Lower leg skin (tissue), 4 donors: ENCODE measurements around the gene HSDL2. TPM values are rescaled to one million over a fixed set of nuclear protein-coding genes. Genes with fewer than 3 reads are reported as not detected.
"Not testable (repeated sequence)": the region's sequence is repeated elsewhere in the genome, so short reads cannot be mapped to it uniquely, and the experiment has no call there.

Experiments
- DNase-seq, 2 donors: peaks; one replicate each; pipeline ENCODE4 v3.0.0-alpha.2; 2019; ENCODE audit warnings: low spot score in 2 of 2
- H3K4me3 ChIP-seq: fragments of 200-600 bp; sonication (generic); 2 replicates; pipeline ENCODE4 v1.5.1; 2017; ENCODE audit warnings: mild to moderate bottlenecking, low read depth; ENCODE audit not compliant: poor library complexity, severe bottlenecking
- CTCF ChIP-seq, 3 donors: fragments of 450-650 bp; IDR thresholded peaks; one replicate each; pipeline ENCODE4 v1.5.1; 2016; ENCODE audit warnings: antibody characterized with exemption in 3 of 3, mild to moderate bottlenecking in 3 of 3, moderate library complexity in 2 of 3
- POLR2A ChIP-seq, 2 donors: fragments of 450-650 bp; IDR thresholded peaks; one replicate each; pipeline ENCODE4 v1.6.1; 2016 to 2017; ENCODE audit warnings: antibody characterized with exemption in 2 of 2, mild to moderate bottlenecking in 1 of 2, moderate library complexity in 1 of 2
- WGBS, 2 donors: methylation state at CpG; one replicate each; pipeline ENCODE4 v1.1.5; 2018; 5-methylcytosine and 5-hydroxymethylcytosine counted together
- intact Hi-C: fragments of 100-400 bp; cut with DNase I; formaldehyde crosslinking; loops from one replicate; pipeline ENCODE4 v1.15.0; 2023; ENCODE audit warnings: low total_unique reads
- total RNA-seq, 4 donors: library from RNA; depleted of rRNA; stranded (reverse); fragments of >200 nt; gene quantifications; one replicate each; pipeline ENCODE4 v1.1.0, GENCODE V29; 2016

HSDL2 gene
- total RNA-seq, 4 donors from 2014 or later, result 26.7 to 52.8 (median 50.2) TPM

GRCh38 chr9:112506571-112506970, 126.7 kb downstream of the HSDL2 start:
- TF ChIP-seq POLR2A (IDR thresholded peaks at IDR 0.05), result no peak
- TF ChIP-seq CTCF (IDR thresholded peaks at IDR 0.05), result no peak
- no peak overlapping the region for H3K4me3 ChIP-seq
- WGBS, 2 donors, result 90 to 91% methylated on average over 2 of the region's 2 CpGs
- intact Hi-C loops, result no loop called here
- DNase-seq, result no peak

- intact Hi-C loops, result no loop called here
- no peak for DNase-seq
- WGBS, 2 donors, result 90 to 97% methylated on average over 2 of the region's 2 CpGs
- TF ChIP-seq CTCF (IDR thresholded peaks at IDR 0.05), result no peak
- TF ChIP-seq POLR2A (IDR thresholded peaks at IDR 0.05), result no peak
- no peak overlapping the region for H3K4me3 ChIP-seq
These were observed 127.2 kb downstream of the HSDL2 start for GRCh38 chr9:112507001-112507680.

DNA sequence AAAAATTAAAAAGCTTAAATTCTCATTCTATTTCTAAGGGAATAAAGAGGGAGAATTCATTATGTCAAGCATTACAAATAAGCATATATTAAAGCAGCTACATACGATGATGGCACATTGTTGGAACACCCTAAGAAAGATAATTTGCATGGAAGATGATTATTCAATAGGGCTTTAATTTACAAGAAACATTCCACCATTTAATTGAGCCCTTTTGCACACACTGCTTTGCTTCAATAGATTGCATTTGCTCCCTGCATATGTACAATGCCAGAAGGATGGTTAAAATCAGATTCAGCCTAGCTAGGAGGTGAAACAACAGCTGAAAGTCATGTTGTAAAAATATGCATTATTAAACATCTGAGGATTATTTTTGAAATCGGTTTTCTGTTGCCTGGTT, 128.5 kb downstream of the HSDL2 start:
- intact Hi-C loops, result no loop called here
- H3K4me3 ChIP-seq, result no peak overlapping the region
- no peak for TF ChIP-seq POLR2A (IDR thresholded peaks at IDR 0.05)
- TF ChIP-seq CTCF (IDR thresholded peaks at IDR 0.05), result no peak
- WGBS, 2 donors, result 55 to 64% methylated on average over 2 of the region's 2 CpGs
- DNase-seq, result no peak

DNA sequence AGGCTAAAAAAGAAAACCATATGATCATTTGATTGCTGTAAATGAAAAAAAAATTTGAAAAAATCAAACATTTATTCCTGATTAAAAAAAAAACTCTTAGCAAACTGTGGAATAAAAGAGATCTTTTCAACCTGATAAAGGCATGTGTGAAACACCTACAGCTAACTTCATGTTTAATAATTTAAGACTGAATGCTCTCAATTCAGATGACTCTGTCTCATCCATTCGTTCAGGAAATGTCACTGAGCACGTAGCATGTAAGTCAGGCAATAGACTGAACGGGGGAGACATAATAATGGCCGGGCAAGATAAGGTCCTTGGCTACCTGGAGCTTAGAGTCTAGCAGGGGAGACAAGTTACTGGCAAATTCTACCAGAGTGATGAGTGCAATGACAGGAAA, 132.5 kb downstream of the HSDL2 start:
- H3K4me3 ChIP-seq, DNase-seq, intact Hi-C loops: not testable (repeated sequence)
- 81 to 95% methylated on average over 4 of the region's 4 CpGs for WGBS, 2 donors

GRCh38 chr9:112516769-112517168, 136.9 kb downstream of the HSDL2 start:
- no peak overlapping the region for H3K4me3 ChIP-seq
- intact Hi-C loops, result no loop called here
- 84 to 86% methylated on average over 2 of the region's 2 CpGs for WGBS, 2 donors
- DNase-seq, result no peak
- TF ChIP-seq CTCF (IDR thresholded peaks at IDR 0.05) (no peak), POLR2A (IDR thresholded peaks at IDR 0.05) (no peak)

DNA sequence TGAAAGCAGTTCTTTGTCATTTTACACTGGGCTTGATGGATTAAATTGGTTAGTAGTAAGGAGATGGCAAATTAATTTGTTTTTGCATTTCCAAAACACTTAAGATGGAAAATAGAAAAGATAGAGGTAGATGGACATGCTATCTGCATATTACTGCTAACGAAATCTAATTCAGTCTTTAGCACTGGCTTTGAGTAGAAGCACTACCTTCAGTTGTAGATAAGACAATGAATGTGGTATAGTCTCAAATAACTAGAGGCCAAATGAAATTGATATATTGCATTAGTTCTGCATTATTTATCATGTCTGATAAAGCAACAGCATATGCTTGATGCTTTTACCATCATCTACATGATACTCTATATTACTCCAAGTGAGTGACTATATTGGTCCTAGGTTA, 140.2 kb downstream of the HSDL2 start:
- no peak overlapping the region for H3K4me3 ChIP-seq
- no peak for DNase-seq
- TF ChIP-seq POLR2A (IDR thresholded peaks at IDR 0.05) (no peak), CTCF (IDR thresholded peaks at IDR 0.05) (no peak)
- WGBS, 2 donors, result 79 to 94% methylated on average over 1 of the region's 1 CpG
- intact Hi-C loops, result no loop called here
